GM12878 (cell line): ENCODE results near the gene MGMT. TPM values are rescaled to one million over a fixed set of nuclear protein-coding genes. Genes with fewer than 3 reads are reported as not detected.

Source experiments
- ATAC-seq: fragments of 200-7000 bp; cut with Tn5 transposase; 3 replicates; pipeline ENCODE4 v1.9.1; 2020; ENCODE audit warnings: mild to moderate bottlenecking, moderate library complexity
- BruUV-seq: library from RNA; stranded (reverse); fragments of 400-500 nt; replicated peaks from 2 replicates; lab custom pipeline; 2021; lab: Mats Ljungman, UMichigan
- CTCF ChIA-PET: fragments of 300-600 bp; sonication (Branson Sonifier 250); formaldehyde crosslinking; extraction: SDS; loops from one replicate; lab custom pipeline; 2021; ENCODE audit warnings: inconsistent platforms; lab: Yijun Ruan, JAX
- POLR2A ChIA-PET: fragments of 350-600 bp; formaldehyde crosslinking; extraction: SDS; loops from one replicate; lab custom pipeline; 2021; ENCODE audit warnings: inconsistent platforms; lab: Charles Lee
- RAD21 ChIA-PET: fragments of 300-600 bp; sonication (Branson Sonifier 250); formaldehyde crosslinking; loops from one replicate; lab custom pipeline; 2023; ENCODE audit warnings: antibody characterized with exemption; ENCODE audit not compliant: unreplicated experiment; lab: Charles Lee
- SMC1A ChIA-PET: fragments of 300-600 bp; sonication (Branson Sonifier 250); formaldehyde crosslinking; loops from one replicate; lab custom pipeline; 2023; ENCODE audit not compliant: unreplicated experiment, uncharacterized antibody; lab: Charles Lee
- DNase-seq: peaks from one replicate; pipeline ENCODE4 v3.0.0-alpha.2; 2011; ENCODE audit warnings: low read depth, low spot score
- FAIRE-seq: peaks from 3 replicates; lab custom pipeline; 2011; peaks lifted over from hg19 to GRCh38; lab: Jason Lieb, UNC
- H2AFZ ChIP-seq: 2 replicates; pipeline ENCODE4 v1.6.0; 2011; ENCODE audit warnings: low read depth, low read length, control low read depth; ENCODE audit not compliant: control insufficient read depth
- H3K27ac ChIP-seq: 2 replicates; pipeline ENCODE4 v1.5.1; 2011; ENCODE audit warnings: control low read depth; ENCODE audit not compliant: control insufficient read depth, insufficient read depth
- H3K27me3 ChIP-seq, 2 experiments: replicated peaks in 1 of 2; 2 replicates each; pipeline versions ENCODE4 v1.6.0 to v1.6.1; 2011; ENCODE audit warnings: low read length in 1 of 2; ENCODE audit not compliant: control insufficient read depth in 2 of 2, insufficient read depth in 2 of 2
- H3K36me3 ChIP-seq, 2 experiments: 2 replicates each; pipeline ENCODE4 v1.5.1; 2011; ENCODE audit warnings: low read length in 1 of 2; ENCODE audit not compliant: control insufficient read depth in 2 of 2, insufficient read depth in 2 of 2
- H3K4me1 ChIP-seq: 2 replicates; pipeline ENCODE4 v1.6.1; 2011; ENCODE audit warnings: mild to moderate bottlenecking, low read length, moderate library complexity, mixed read lengths; ENCODE audit not compliant: control insufficient read depth, insufficient read depth
- H3K4me2 ChIP-seq: 2 replicates; pipeline ENCODE4 v1.6.0; 2011; ENCODE audit warnings: control low read depth; ENCODE audit not compliant: control insufficient read depth, insufficient read depth
- H3K4me3 ChIP-seq: fragments of 200-600 bp; sonication (generic); 2 replicates; pipeline ENCODE4 v1.5.1; 2016
- H3K79me2 ChIP-seq: 2 replicates; pipeline ENCODE4 v1.6.0; 2011; ENCODE audit warnings: low read length; ENCODE audit not compliant: control insufficient read depth, insufficient read depth
- H3K9ac ChIP-seq: 2 replicates; pipeline ENCODE4 v1.8.0; 2011; ENCODE audit warnings: low read length, control low read depth, mixed read lengths; ENCODE audit not compliant: control insufficient read depth, insufficient read depth
- H3K9me3 ChIP-seq: replicated peaks from 3 replicates; pipeline ENCODE4 v1.5.1; 2011; ENCODE audit warnings: mild to moderate bottlenecking, low read length; ENCODE audit not compliant: control insufficient read depth, insufficient read depth
- H4K20me1 ChIP-seq: 2 replicates; pipeline ENCODE4 v1.6.0; 2011; ENCODE audit not compliant: control insufficient read depth, insufficient read depth
- BACH1 ChIP-seq: fragments of 450-650 bp; IDR thresholded peaks from 2 replicates; pipeline ENCODE4 v1.6.1; 2017; ENCODE audit warnings: mild to moderate bottlenecking, borderline replicate concordance
- E2F4 ChIP-seq: IDR thresholded peaks from 2 replicates; pipeline ENCODE4 v1.6.1; 2012; ENCODE audit warnings: low read depth, low read length, improper control_type of control experiment
- FOXK2 ChIP-seq: fragments of 450-650 bp; IDR thresholded peaks from 2 replicates; pipeline ENCODE4 v1.6.1; 2017; ENCODE audit warnings: mild to moderate bottlenecking, moderate library complexity
- SUPT20H ChIP-seq: IDR thresholded peaks from 2 replicates; pipeline ENCODE4 v1.6.1; 2011; ENCODE audit warnings: low read depth, mild to moderate bottlenecking, low read length, moderate library complexity, borderline replicate concordance; ENCODE audit not compliant: control insufficient read depth
- TAF1 ChIP-seq: IDR thresholded peaks from 2 replicates; pipeline ENCODE4 v1.6.1; 2011; ENCODE audit warnings: mild to moderate bottlenecking, low read depth, low read length, borderline replicate concordance
- USF2 ChIP-seq: IDR thresholded peaks from 2 replicates; pipeline ENCODE4 v1.6.1; 2011; ENCODE audit warnings: low read depth, low read length, improper control_type of control experiment, borderline replicate concordance
- WGBS: methylation state at CpG from one replicate; pipeline ENCODE4 v1.1.6; 2016; ENCODE audit warnings: low lambda C conversion rate; ENCODE audit not compliant: insufficient replicate concordance, insufficient coverage; ENCODE audit errors: missing lambda C conversion rate; 5-methylcytosine and 5-hydroxymethylcytosine counted together
- in situ Hi-C: fragments of 300-500 bp; cut with MboI; formaldehyde crosslinking; loops from 9 replicates; pipeline ENCODE4 v1.14.3; 2018; ENCODE audit warnings: mixed read lengths
- intact Hi-C: fragments of 100-400 bp; cut with micrococcal nuclease; formaldehyde crosslinking; loops from one replicate; pipeline ENCODE4 v1.14.2; 2022; ENCODE audit not compliant: unreplicated experiment
- polyA plus RNA-seq, 11 experiments: library from polyadenylated mRNA; depleted of rRNA in 4 of 11; unstranded in 6 of 11; stranded (reverse) in 5 of 11; fragments of >200 nt; fragmentation: Nextera tagmentation in 4 of 11; fragmentation: Illumina TruSeq in 1 of 11; extraction: Ambion mirVana in 4 of 11; extraction: Trizol in 1 of 11; gene quantifications; 1 replicate in 1 of 11; 2 replicates in 10 of 11; pipeline versions ENCODE4 v1.2.1 to v1.2.3, GENCODE V29; 2011 to 2016; ENCODE audit warnings: inconsistent platforms in 2 of 11, missing spikeins in 2 of 11, low read depth in 1 of 11
- total RNA-seq, 4 experiments: library from RNA; depleted of rRNA in 3 of 4; stranded (reverse); fragments of >200 nt in 3 of 4; fragmentation: Illumina TruSeq in 1 of 4; extraction: Trizol in 1 of 4; gene quantifications; 2 replicates each; pipeline versions ENCODE4 v1.2.1 to v1.2.3, GENCODE V29; 2013 to 2021
- TF ChIP-seq, protein P1 (sequence below): fragments of 450-650 bp; IDR thresholded peaks from 2 replicates; pipeline ENCODE4 v1.6.1; 2017; ENCODE audit warnings: mild to moderate bottlenecking

Gene MGMT
- total and polyA plus RNA-seq, 10 of the 15 experiments (the other 5 are each of a cell fraction or from before 2014, with no cell fraction given): 0.16 to 24.2 (median 13.3) TPM

DNA sequence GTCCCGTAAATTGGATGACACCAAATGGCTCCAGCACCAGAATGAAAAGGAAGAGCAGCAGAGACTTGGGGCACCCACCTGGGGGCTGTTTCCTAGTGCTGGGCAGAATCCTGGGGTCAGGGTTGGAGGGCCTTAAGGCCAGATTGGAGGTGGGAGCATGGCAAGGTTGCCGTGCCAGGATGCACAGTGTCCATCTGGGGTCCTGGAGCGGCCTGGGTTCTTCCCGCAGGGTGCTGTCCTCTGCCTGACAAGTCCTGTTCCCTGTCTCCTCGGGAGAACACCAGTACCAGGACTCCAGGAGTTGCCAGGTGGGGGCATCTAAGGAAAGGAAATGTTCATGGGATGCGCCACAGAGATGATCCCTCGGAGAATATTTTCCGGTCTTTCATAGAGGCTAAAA lies 42.8 kb downstream of the MGMT start:
- Histone ChIP-seq H3K9me3 (peaks cover 1% of the 10 kb centered on the region; the same call in 1 of the 3 replicates), H3K9ac (no peak overlapping the region), H3K4me2 (no peak overlapping the region), H2AFZ (no peak overlapping the region), H3K27ac (no peak overlapping the region), H4K20me1 (no peaks in the 10 kb centered on the region), H3K4me1 (no peaks in the 10 kb centered on the region), H3K36me3 (no peaks in the 10 kb centered on the region), H3K79me2 (no peaks in the 10 kb centered on the region), H3K4me3 (no peak overlapping the region), H3K27me3 (no peaks in the 10 kb centered on the region)
- POLR2A ChIA-PET: no interaction called here
- ATAC-seq: no peak
- intact Hi-C loops (no loop called here), in situ Hi-C loops (no loop called here)
- RAD21 ChIA-PET: no interaction called here
- no peak for DNase-seq
- no peak for FAIRE-seq
- CTCF ChIA-PET: no interaction called here
- no TSS peak for BruUV-seq
- no peak for TF ChIP-seq SUPT20H
- TF ChIP-seq E2F4: no peak
- no peak for TF ChIP-seq USF2
- TF ChIP-seq FOXK2: no peak
- WGBS: 73% methylated on average over 8 of the region's 8 CpGs
- SMC1A ChIA-PET: no interaction called here

- ChIA-PET RAD21 (no interaction called here), SMC1A (no interaction called here), CTCF (no interaction called here), POLR2A (no interaction called here)
- no peaks in the 10 kb centered on the region for H4K20me1 ChIP-seq
- WGBS: 93% methylated on average over 13 of the region's 13 CpGs
- H3K4me2 ChIP-seq: no peak overlapping the region
- no peaks in the 10 kb centered on the region for H3K27me3 ChIP-seq
- H3K9me3 ChIP-seq: peaks cover 1% of the 10 kb centered on the region; the same call in 1 of the 3 replicates
- no peak for FAIRE-seq
- no peak for DNase-seq
- no peak overlapping the region for H2AFZ ChIP-seq
- intact Hi-C loops (no loop called here), in situ Hi-C loops (no loop called here)
- H3K27ac ChIP-seq: no peak overlapping the region
- no peak overlapping the region for H3K9ac ChIP-seq
- no TSS peak for BruUV-seq
- H3K4me3 ChIP-seq: no peak overlapping the region
- H3K36me3 ChIP-seq: no peaks in the 10 kb centered on the region
- H3K79me2 ChIP-seq: no peaks in the 10 kb centered on the region
- no peaks in the 10 kb centered on the region for H3K4me1 ChIP-seq
- ATAC-seq: no peak
- TF ChIP-seq TAF1: no peak
- TF ChIP-seq BACH1: no peak
- TF ChIP-seq, protein P1, sequence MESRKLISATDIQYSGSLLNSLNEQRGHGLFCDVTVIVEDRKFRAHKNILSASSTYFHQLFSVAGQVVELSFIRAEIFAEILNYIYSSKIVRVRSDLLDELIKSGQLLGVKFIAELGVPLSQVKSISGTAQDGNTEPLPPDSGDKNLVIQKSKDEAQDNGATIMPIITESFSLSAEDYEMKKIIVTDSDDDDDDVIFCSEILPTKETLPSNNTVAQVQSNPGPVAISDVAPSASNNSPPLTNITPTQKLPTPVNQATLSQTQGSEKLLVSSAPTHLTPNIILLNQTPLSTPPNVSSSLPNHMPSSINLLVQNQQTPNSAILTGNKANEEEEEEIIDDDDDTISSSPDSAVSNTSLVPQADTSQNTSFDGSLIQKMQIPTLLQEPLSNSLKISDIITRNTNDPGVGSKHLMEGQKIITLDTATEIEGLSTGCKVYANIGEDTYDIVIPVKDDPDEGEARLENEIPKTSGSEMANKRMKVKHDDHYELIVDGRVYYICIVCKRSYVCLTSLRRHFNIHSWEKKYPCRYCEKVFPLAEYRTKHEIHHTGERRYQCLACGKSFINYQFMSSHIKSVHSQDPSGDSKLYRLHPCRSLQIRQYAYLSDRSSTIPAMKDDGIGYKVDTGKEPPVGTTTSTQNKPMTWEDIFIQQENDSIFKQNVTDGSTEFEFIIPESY: no peak
Measured at GRCh38 chr10:129511086-129511485, 44.0 kb downstream of the MGMT start.
